Measurements from ENCODE around the gene ENTR1.
"Not testable (repeated sequence)": the region's sequence is repeated elsewhere in the genome, so short reads cannot be mapped to it uniquely, and the experiment has no call there.

The ENTR1 gene

DNA sequence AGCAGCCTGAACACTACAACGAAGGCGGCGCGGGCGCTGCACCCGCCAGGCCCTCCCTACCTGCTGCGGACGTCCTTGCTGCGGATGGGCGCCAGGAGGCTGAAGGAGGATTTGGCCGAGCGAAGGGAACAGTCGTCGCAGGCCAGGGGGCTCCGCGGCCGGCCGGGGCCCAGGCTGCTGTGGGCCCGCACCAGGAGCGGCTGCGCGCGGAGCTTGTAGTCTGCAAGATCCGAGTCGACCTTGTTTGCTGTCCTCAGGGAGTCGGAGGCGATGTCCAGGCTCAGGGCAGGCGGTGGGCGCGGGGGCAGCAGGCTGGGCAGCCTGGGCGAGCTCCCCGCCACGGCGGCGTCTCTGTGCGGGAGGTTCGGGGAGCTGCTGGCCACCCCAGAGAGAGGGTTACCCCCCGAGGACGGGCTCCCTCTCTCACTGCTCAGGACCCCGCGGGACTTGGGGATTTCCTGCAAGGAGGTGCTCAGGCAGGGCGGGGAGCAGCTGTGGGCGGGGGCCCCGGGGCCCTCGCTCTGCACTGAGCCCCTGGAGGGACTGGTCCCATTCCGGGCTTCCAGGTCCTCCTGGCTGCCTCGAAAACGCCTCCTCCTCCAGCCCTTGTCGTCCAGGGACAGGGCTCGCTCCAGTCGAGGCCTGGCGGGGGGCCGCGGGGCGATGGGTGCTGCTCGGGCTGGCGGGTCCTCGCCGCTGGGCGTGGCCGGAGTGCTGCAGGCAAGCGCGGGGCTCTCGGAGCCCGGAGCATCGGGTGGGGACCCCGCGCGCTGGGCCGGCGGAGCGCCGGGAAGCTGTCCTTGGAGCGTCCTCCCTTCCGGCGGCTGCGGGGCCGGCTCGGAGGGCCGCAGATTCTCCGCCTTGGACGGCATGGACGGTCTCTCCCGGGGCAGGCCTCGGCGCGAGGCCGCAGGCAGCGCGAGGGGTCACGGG lies 28.4 kb upstream of the ENTR1 start:
- DNase-seq = peak; percentile 49

DNA sequence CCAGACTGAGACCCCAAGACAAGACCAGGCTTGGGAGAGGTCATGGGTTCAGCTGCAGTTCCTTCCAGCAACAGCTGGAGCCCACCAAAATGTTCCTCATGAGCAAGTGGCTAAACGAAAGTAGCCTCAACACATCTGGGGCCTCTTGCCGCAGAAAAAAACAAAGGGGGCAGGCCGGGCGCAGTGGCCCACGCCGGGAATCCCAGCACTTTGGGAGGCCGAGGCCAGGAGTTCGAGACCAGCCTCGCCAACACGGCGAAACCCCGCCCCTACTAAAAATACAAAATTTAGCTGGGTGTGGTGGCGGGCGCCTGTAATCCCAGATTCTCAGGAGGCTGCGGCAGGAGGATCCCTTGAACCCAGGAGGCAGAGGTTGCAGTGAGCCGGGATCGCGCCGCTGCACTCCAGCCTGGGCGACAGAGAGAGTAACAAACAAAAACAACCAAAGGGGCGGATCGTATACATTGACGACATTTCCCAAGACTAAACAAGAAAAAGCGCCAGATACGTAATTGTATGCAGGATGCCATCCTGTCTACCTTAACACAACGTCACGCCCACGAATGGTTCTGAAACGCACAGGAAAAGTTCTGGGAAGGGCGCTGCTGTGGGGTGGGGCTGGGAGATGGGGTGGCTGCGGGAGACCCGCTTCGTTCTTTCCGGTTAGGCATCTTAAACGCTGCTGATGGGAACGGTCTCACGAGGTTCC lies 27.6 kb upstream of the ENTR1 start:
- no peak for DNase-seq

DNA sequence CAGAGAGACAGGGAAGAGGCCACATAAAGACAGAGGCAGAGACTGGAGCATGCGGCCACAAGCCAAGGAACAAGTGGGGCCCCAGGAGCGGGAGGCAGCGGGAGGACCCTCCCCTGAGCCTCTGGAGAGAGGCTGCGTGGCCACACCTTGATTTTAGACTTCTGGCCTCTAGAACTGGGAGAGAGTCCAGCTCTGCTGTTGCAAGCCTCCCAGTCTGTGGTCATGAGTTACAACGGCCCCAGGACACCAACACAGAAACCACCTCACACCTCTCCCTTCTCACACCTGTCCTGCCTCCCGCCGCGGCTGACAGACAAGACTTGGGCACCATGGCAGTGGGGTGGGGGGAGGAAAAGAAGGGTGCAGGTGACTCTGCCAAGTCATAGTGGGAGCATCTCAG lies 27.0 kb upstream of the ENTR1 start:
- no peak for DNase-seq

DNA sequence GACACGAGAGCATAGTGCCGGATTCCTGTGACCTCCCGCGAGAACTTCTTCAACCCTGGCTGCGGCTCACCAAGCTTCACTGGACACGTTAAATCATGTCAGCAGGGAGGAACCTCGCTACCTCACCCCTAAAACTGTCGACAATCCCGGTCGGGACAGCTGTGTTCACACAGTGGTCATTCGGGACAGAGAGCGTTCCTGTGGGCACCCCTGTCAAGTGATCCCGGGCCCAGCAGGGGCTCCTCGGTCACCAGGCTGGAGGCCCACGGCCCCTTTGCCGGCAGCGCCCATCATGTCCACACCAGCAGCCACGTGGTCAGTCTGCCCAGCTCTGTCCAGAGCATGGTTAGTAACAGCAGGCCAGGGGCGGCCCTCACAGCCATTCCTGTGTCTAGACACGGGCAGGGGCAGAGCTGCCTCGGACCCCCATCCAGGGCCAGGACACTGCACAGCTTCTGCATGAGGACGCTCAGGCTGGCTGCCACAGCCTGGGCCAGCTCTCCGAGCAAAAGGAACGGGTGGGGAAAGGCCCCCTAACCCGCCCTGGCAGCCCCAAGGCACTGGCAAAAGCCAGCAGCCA lies 25.7 kb upstream of the ENTR1 start:
- no peak for DNase-seq

DNA sequence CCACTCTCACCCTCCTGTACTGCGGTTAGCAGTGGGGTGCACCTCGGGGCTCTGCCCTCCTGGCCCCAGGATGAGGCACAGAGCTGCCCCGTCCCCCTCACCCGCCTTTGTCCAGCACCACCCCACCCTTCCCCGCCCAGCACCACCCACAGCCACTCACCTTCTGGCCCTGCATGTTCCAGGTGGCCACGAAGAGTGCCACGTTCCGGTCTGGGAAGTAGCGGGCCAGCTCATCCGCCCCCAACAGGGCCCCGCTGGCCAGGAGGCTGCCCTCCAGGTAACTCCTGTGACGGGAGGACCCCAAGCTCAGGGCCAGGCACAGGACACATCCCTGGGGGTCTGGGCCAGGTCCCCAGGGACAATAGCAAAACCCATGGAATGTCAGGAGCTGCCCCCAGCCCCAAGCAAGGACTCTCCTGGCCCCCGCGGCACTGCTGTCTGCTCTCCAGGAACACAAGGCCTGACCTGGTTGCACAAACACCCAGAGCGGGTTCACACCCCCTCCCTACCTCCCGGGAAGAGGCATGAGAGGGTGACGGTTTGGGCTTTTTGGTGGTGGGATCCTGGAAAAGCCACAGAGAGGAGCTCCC lies 24.3 kb upstream of the ENTR1 start:
- no peak for DNase-seq

DNA sequence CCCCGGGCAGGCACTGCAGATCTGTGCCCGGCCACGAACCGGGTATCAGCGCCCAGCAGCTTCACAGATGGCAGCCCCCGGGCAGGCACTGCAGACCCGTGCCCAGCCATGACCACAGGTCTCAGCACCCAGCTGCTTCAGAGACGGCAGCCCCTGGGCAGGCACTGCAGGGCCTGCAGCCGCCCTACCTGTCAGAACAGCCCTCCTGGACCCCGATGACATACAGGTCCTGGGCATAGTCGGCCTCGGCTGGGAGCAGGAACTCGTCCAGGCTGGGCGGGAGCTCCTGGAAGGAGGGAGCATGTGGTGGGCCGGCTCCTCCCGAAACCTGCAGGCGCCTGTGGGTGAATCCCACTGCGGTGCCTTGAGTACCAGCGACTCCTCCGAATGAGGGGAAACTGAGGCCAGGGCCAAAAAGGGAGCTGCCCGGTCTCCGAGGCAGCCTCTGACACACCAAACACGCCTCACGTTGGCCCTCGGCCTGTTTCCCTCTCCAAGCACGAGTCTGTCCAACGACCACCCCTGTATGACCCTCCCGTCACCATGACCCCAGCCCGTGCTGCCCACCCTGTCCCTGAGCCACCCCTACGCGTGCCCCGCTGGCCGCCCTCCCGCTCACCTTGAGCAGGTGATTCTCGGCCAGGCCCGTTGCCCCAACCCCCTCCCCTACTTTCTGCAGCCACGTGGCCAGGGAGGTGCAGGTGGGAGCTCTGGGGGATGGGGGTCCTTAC lies 23.6 kb upstream of the ENTR1 start:
- DNase-seq = no peak

DNA sequence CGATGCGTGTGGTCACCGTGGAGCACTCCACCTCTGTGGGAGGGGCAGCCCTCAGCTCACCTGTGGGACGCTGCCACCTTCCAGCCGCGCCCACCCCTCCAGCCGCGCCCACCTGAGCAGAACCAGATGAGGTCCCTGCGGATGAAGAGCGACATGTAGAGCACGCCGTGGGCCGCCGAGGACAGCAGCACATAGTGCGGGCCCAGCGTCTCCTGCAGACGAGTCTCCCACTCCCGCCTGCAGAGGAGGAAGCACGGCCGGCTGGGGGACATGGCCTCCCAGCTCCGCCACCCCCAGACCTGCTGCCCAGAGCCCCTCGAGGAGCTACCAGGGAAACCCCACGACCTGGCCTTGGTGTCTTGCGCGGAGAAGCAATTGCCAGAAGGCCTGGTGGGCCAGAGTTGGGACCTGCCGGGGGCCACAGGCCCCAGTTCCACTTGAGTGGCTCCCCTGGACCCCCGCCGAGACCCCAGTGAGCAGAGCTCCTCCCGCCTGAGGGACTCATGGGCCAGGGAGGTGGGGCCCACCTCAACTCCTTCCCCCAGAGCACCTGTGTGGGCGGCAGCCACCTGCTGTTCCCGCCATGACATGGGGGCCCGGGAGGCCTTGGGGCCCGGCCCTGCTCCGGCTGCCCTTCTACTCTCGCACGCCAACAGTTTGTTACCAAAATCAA lies 22.8 kb upstream of the ENTR1 start:
- no peak for DNase-seq

DNA sequence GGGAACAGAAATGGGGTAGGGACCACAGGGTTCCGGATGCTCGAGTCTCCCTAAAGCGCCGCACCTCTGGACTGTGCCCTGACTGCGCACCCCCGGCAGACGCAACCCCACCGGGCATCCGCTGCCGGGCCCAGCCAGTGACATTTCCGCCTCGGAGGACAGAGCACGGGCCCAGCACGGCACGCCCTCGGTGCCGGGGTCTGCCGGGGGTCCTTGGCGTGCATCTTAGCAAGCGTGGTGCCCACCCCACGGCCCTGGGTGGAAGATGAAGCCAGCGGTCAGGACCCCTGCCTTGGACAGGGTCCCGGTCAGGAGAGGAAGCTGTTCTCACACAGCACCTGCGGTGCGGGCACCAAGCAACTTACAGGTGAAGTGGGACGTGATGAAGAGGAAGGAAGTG lies 22.2 kb upstream of the ENTR1 start:
- no peak for DNase-seq

DNA sequence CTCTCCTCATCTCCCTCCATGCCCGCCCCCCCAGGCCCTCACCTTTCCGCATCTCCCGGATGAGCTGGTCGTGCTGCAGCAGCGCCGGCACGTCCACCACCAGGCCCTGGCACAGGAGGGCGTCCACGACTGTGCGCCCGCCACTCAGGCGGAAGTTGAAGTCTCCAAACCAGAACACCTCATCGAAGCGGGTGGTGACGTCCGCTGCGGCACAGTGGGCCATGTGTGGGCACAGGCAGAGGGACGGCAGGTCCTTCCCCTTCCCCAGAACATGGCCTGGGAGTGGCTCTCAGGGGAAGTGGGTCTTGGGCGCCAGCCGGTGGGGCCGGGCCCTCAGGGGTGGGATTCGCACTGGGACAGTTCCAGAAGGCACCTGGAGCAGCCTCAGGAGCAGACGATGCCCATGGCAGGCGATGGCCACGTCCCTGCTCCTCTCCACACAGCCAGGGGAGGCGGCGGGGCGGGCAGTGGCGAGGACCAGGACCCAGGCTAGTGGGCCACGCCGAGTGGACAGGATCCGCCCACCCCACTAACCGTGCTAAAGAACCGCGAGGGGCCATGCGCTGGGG lies 21.5 kb upstream of the ENTR1 start:
- DNase-seq = no peak

DNA sequence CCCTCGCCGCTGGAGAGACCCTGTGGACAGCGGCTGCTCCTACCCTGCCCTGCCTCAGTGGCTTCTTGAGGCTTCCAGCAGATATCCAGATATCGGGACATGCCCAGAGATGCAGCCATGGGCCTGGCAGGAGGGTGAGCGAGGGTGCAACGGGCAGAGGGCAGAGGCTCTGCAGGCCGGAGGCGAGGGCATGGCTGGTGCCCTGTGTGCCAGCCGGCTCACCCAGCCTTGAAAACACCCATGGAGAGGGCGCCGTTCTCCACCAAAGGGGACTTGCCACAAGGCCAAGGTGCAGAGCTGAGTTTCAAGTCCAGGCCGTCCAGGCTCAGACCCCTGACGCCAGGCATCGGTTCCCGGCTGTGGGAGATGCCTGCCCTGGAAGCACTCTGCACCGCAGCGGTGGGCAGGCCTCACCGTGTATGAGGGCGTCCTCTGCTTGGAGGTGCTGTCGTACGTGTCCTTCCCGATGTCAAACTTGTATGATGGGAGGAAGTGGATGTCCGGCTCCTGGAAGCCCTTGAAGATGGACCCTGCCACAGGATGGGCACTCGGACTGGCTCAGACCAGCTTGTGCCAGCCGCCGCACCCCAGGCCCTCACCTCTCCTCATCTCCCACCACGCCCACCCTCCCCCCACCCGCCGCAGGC lies 20.3 kb upstream of the ENTR1 start:
- DNase-seq = no peak

DNA sequence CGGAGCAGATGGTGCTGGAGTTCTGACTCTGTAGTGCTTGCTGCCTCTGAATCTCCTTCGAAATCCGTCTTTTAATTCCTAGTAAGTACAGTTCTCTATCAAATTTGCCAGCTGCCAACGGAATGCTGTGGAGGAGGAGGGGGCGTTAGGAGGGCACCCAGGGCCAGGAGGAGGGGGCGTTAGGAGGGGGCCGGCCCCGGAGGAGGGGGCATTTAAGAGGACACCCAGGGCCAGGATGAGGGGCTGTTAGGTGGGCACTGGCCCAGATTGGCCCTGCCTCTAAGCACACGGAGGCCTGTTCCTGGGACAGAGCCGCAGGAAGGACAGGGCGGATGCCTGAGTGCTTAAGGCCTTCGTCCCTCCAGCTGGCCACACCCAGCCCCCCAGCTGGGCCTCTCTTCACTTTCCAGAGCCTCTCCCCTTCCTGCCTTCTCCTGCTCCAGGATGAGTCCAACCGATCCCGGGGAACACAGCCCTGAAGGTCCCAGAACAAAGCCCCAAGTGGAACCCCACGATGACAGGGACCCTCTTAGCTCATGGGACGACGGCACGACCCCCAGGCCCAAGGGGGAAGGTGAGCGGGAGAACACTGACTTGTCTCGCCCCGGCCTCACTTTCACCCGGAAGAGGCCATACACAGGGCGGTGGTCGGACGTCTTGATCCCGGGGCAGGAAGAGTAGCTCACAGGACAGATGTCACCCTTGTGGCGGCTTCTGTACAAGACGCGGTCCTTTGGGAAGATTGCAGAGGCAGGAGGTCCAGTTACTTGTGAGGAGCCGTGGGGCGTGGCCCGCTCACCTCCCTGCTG lies 19.5 kb upstream of the ENTR1 start:
- no peak for DNase-seq

DNA sequence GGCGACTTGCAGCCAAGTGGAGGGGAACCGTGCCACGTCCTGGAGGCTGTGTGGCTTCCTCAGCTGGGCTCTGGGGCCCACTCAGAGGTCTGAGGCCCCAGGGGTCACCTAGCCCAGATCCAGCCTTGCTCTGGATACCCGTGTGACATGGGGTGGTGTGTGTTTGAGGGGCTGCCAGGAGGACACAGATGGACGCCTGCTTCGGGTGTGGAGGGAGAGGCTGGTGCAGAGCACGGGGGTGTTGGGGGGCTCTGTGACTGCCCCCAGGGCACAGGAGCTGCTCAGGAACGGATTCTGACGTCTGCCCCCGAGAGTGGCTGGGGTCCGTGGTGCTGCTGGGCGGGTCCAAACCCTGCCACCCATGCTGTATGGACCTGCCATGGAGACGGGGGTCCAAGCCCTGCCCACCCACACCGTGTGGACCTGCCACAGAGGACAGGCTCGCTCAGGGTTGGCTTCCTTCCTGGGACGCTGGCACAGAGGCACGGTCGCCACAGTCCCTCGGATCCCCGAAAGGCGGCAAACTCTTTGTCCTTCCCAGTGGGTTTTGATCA lies 18.7 kb upstream of the ENTR1 start:
- no peak for DNase-seq

DNA sequence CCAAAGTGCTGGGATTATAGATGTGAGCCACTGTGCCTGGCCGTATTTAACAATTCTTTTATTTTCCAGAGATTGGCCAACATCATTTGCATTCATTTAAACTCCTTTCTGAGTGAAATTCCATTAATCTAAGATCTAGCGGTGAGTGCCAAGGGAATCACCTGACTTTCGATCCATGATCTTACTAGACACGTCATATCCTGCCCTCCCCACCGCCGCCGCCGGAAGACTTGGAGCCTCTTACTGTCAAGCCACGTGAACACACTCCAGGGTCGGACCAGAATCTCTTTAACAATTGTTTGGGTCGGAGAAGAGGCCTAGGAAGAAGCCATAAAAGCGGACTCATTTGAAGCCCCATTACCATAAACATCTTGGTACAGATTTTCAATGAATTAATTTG lies 16.4 kb upstream of the ENTR1 start:
- no peak for DNase-seq

DNA sequence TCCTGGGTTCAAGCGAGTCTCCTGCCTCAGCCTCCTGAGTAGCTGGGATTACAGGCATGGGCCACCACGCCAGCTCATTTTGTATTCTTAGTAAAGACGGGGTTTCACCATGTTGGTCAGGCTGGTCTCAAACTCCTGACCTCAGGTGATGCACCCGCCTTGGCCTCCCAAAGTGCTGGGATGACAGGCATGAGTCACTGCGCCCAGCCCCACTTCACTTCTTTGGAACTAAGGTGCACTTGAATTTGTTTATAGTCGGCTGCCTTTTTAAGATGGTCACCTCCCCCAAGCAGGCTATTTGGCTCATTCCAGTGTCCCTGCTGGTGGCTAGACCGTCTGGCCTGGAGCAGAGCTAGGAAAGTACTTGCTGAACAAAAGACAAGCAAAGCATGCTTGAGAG lies 15.0 kb upstream of the ENTR1 start:
- not testable (repeated sequence) for DNase-seq

DNA sequence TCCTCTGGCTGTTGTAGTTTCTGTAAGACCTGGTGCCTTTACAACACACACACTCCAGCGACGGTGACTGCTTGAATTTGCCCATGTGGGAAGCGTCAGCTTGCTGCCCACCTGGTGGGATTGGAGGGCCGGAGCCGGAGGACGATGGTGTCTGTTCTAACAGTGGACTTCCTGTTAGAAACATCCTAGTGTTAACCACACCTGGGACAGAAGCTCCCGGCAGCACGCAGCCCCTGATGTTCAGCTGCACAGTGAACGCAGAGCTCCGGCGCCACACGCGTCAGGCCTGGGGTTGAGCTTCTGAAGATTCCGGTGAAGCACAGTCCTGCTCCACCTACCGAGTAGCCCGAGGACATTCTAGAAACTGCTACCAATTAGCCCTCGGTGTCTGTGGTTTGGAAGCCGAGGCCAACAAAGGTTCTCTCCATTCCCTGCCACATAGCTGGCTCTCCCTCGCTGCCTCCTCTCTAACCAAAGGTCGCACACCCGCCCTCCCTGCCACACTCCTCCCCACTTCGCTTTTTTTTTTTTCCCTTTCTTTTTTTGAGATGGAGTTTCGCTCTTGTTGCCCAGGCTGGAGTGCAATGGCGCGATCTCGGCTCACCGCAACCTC lies 14.4 kb upstream of the ENTR1 start:
- no peak for DNase-seq

DNA sequence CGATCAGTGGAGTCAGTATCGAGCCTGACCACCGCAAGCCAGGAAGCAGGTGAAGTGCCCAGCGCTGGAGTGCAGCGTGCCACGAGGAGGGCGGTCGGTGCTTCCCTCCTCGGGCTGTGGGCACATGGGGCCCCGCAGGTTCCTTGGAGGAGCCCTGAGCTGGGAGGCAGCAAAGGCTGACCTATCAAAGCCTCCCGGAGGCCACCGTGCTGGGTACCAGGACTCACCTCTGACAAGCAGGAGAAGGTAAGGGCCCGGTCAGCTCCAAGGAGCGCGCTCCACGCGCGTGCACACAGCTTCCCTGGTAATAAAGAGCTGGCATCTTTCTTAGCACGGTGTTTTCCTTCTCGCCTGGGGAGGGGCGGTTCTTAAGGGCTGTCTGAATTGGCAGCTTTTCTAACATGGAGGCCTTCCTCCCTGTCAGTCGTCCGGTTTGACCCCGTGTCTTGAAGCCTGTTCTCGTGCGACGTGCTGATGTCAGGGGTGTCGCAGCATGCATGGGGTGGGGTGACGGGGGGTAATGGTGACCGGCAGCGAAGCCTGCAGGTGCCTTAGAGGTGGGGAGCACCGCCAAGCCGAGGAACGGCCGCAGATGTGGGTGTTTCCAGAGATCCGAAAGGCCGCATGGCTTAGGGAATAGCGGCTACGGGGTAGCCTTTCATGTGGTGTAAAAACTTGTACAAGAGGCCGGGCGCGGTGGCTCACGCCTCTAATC lies 13.2 kb upstream of the ENTR1 start:
- DNase-seq = no peak

DNA sequence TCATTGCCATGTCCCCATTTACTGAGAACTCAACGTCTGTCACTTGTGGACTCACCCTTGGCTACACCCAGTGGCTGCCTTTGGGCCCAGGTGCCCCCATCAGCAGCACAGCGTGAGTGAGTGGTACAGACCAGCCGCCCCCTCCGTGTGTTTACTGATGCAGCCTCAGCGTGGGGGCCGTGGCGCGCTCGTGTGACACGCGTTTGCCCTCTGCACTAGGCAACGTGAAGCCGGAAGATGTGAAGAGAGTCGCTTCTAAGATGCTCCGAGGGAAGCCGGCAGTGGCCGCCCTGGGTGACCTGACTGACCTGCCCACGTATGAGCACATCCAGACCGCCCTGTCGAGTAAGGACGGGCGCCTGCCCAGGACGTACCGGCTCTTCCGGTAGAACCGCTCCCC lies 12.5 kb upstream of the ENTR1 start:
- no peak for DNase-seq

DNA sequence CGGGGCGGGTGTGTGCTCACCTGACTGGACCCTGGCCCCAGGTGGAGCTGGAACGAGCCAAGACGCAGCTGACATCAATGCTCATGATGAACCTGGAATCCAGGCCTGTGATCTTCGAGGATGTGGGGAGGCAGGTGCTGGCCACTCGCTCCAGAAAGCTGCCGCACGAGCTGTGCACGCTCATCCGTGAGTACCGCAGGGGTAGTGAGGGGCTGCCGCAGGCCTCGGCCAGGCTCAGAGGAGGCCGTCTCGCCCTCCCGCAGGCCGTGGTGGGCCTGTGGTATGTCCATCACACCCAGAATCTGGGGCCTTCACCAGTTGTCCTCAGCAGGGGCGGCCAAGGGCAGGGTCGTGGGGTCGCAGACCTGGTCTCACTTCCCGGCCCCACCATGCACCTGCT lies 11.4 kb upstream of the ENTR1 start:
- no peak for DNase-seq

DNA sequence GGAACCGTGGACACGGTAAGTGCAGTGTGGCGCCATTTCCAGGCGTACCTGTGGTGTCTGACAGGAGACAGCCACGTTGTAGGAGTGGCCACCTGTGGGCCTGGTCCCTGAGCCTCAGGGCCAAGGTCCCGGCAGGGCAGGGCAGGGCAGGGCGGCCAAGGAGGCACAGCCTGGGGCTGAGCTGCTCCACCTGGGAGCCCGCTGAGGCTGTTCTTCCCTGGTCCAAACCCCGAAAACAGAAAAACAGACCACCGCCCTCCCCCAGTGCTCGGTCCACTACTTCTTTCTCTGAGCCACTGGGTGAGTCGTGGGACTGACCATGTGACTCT lies 8.6 kb upstream of the ENTR1 start:
- DNase-seq = no peak

All from effector CD4-positive, alpha-beta T cell (primary cell).